Keratinocyte (primary cell): ENCODE results near the gene SSH2.

Experiments
- EZH2 ChIP-seq: IDR thresholded peaks from one replicate; pipeline ENCODE4 v1.6.1; 2012; ENCODE audit warnings: inconsistent platforms, mild to moderate bottlenecking, low read length, moderate library complexity
- TF ChIP-seq, protein P1 (sequence below), 3 experiments: IDR thresholded peaks in 1 of 3; conservative IDR thresholded peaks in 1 of 3; optimal IDR thresholded peaks in 1 of 3; 2 replicates in 2 of 3; 3 replicates in 1 of 3; pipeline versions ENCODE3 to v1.5.1; 2011; ENCODE audit warnings: low read length in 3 of 3, mild to moderate bottlenecking in 3 of 3, moderate library complexity in 2 of 3, control low read depth in 1 of 3, inconsistent platforms in 1 of 3; ENCODE audit not compliant: insufficient read depth in 2 of 3; ENCODE audit errors: extremely low read depth in 1 of 3

GRCh38 chr17:29590411-29591145, 339.4 kb downstream of the SSH2 start:
- TF ChIP-seq, protein P1, sequence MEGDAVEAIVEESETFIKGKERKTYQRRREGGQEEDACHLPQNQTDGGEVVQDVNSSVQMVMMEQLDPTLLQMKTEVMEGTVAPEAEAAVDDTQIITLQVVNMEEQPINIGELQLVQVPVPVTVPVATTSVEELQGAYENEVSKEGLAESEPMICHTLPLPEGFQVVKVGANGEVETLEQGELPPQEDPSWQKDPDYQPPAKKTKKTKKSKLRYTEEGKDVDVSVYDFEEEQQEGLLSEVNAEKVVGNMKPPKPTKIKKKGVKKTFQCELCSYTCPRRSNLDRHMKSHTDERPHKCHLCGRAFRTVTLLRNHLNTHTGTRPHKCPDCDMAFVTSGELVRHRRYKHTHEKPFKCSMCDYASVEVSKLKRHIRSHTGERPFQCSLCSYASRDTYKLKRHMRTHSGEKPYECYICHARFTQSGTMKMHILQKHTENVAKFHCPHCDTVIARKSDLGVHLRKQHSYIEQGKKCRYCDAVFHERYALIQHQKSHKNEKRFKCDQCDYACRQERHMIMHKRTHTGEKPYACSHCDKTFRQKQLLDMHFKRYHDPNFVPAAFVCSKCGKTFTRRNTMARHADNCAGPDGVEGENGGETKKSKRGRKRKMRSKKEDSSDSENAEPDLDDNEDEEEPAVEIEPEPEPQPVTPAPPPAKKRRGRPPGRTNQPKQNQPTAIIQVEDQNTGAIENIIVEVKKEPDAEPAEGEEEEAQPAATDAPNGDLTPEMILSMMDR (optimal IDR thresholded peaks at IDR 0.05 in 1 of 3, IDR thresholded peaks at IDR 0.05 in 1 of 3, conservative IDR thresholded peaks at IDR 0.05 in 1 of 3; ENCODE audit: extremely low read depth in 1 of 3, insufficient read depth in 2 of 3, low read length in 3 of 3): no peak
- TF ChIP-seq EZH2: no peak
